HG03066 (cell line): ENCODE measurements around the gene CBX1.
"Not testable (repeated sequence)": the region's sequence is repeated elsewhere in the genome, so short reads cannot be mapped to it uniquely, and the experiment has no call there.

Experiments used
- ATAC-seq: cut with Tn5 transposase; IDR thresholded peaks from one replicate; pipeline ENCODE4 v1.9.1; 2021; ENCODE audit warnings: low read depth; ENCODE audit not compliant: unreplicated experiment

The CBX1 gene

GRCh38 chr17:48053758-48054237, 47.5 kb downstream of the CBX1 start:
- no peak for ATAC-seq

- ATAC-seq, result no peak
These were observed 48.1 kb downstream of the CBX1 start for GRCh38 chr17:48052956-48053757.

GRCh38 chr17:48051706-48052486, 49.4 kb downstream of the CBX1 start:
- ATAC-seq, result no peak

GRCh38 chr17:48051283-48051682, 50.0 kb downstream of the CBX1 start:
- no peak for ATAC-seq

- peak; percentile 36 for ATAC-seq
These were observed 52.7 kb downstream of the CBX1 start for GRCh38 chr17:48048384-48049126.

- ATAC-seq, result peak; percentile 88
These were observed 53.4 kb downstream of the CBX1 start, which contains the start of gene NFE2L1 for GRCh38 chr17:48047741-48048383. Gene NFE2L1, plus strand, starts transcription at chr17:48048359. Its CDS starts 2,760 bp downstream, at chr17:48051119.

- no peak for ATAC-seq
These were observed 54.1 kb downstream of the CBX1 start for GRCh38 chr17:48047113-48047740.

- ATAC-seq, result no peak
These were observed 55.0 kb downstream of the CBX1 start for GRCh38 chr17:48046296-48046695.

- no peak for ATAC-seq
These were observed 55.8 kb downstream of the CBX1 start for GRCh38 chr17:48045316-48046001.

- no peak for ATAC-seq
These were observed 56.4 kb downstream of the CBX1 start for GRCh38 chr17:48044851-48045250.

GRCh38 chr17:48043176-48043575, 58.1 kb downstream of the CBX1 start:
- no peak for ATAC-seq

GRCh38 chr17:48038687-48039086, 62.6 kb downstream of the CBX1 start:
- no peak for ATAC-seq

GRCh38 chr17:48037838-48038323, 63.4 kb downstream of the CBX1 start:
- ATAC-seq, result no peak

GRCh38 chr17:48037036-48037837, 64.0 kb downstream of the CBX1 start, which contains the start of gene COPZ2:
Gene COPZ2, minus strand, starts transcription at chr17:48037797. Its CDS starts 20 bp downstream, at chr17:48037777.
- no peak for ATAC-seq

GRCh38 chr17:48036693-48037035, 64.6 kb downstream of the CBX1 start:
- no peak for ATAC-seq

- ATAC-seq, result not testable (repeated sequence)
These were observed 66.5 kb downstream of the CBX1 start for GRCh38 chr17:48034734-48035133.

GRCh38 chr17:48031966-48032365, 69.3 kb downstream of the CBX1 start:
- no peak for ATAC-seq

GRCh38 chr17:48030531-48030930, 70.7 kb downstream of the CBX1 start:
- ATAC-seq, result no peak
